GM12878 (cell line): ENCODE results near the gene THAP7. TPM values are rescaled to one million over a fixed set of nuclear protein-coding genes. Genes with fewer than 3 reads are reported as not detected.
A peak's percentile ranks its signal among the peaks of the same experiment; 100 is the strongest.

ENCODE experiments used
- ATAC-seq: fragments of 200-7000 bp; cut with Tn5 transposase; 3 replicates; pipeline ENCODE4 v1.9.1; 2020; ENCODE audit warnings: mild to moderate bottlenecking, moderate library complexity
- BruUV-seq: library from RNA; stranded (reverse); fragments of 400-500 nt; replicated peaks from 2 replicates; lab custom pipeline; 2021; lab: Mats Ljungman, UMichigan
- CTCF ChIA-PET: fragments of 300-600 bp; sonication (Branson Sonifier 250); formaldehyde crosslinking; extraction: SDS; loops from one replicate; lab custom pipeline; 2021; ENCODE audit warnings: inconsistent platforms; lab: Yijun Ruan, JAX
- POLR2A ChIA-PET: fragments of 350-600 bp; formaldehyde crosslinking; extraction: SDS; loops from one replicate; lab custom pipeline; 2021; ENCODE audit warnings: inconsistent platforms; lab: Charles Lee
- RAD21 ChIA-PET: fragments of 300-600 bp; sonication (Branson Sonifier 250); formaldehyde crosslinking; loops from one replicate; lab custom pipeline; 2023; ENCODE audit warnings: antibody characterized with exemption; ENCODE audit not compliant: unreplicated experiment; lab: Charles Lee
- SMC1A ChIA-PET: fragments of 300-600 bp; sonication (Branson Sonifier 250); formaldehyde crosslinking; loops from one replicate; lab custom pipeline; 2023; ENCODE audit not compliant: unreplicated experiment, uncharacterized antibody; lab: Charles Lee
- DNase-seq: peaks from one replicate; pipeline ENCODE4 v3.0.0-alpha.2; 2011; ENCODE audit warnings: low read depth, low spot score
- FAIRE-seq: peaks from 3 replicates; lab custom pipeline; 2011; peaks lifted over from hg19 to GRCh38; lab: Jason Lieb, UNC
- H2AFZ ChIP-seq: 2 replicates; pipeline ENCODE4 v1.6.0; 2011; ENCODE audit warnings: low read depth, low read length, control low read depth; ENCODE audit not compliant: control insufficient read depth
- H3K27ac ChIP-seq: 2 replicates; pipeline ENCODE4 v1.5.1; 2011; ENCODE audit warnings: control low read depth; ENCODE audit not compliant: control insufficient read depth, insufficient read depth
- H3K27me3 ChIP-seq, 2 experiments: replicated peaks in 1 of 2; 2 replicates each; pipeline versions ENCODE4 v1.6.0 to v1.6.1; 2011; ENCODE audit warnings: low read length in 1 of 2; ENCODE audit not compliant: control insufficient read depth in 2 of 2, insufficient read depth in 2 of 2
- H3K36me3 ChIP-seq, 2 experiments: 2 replicates each; pipeline ENCODE4 v1.5.1; 2011; ENCODE audit warnings: low read length in 1 of 2; ENCODE audit not compliant: control insufficient read depth in 2 of 2, insufficient read depth in 2 of 2
- H3K4me1 ChIP-seq: 2 replicates; pipeline ENCODE4 v1.6.1; 2011; ENCODE audit warnings: mild to moderate bottlenecking, low read length, moderate library complexity, mixed read lengths; ENCODE audit not compliant: control insufficient read depth, insufficient read depth
- H3K4me2 ChIP-seq: 2 replicates; pipeline ENCODE4 v1.6.0; 2011; ENCODE audit warnings: control low read depth; ENCODE audit not compliant: control insufficient read depth, insufficient read depth
- H3K4me3 ChIP-seq: fragments of 200-600 bp; sonication (generic); 2 replicates; pipeline ENCODE4 v1.5.1; 2016
- H3K79me2 ChIP-seq: 2 replicates; pipeline ENCODE4 v1.6.0; 2011; ENCODE audit warnings: low read length; ENCODE audit not compliant: control insufficient read depth, insufficient read depth
- H3K9ac ChIP-seq: 2 replicates; pipeline ENCODE4 v1.8.0; 2011; ENCODE audit warnings: low read length, control low read depth, mixed read lengths; ENCODE audit not compliant: control insufficient read depth, insufficient read depth
- H3K9me3 ChIP-seq: replicated peaks from 3 replicates; pipeline ENCODE4 v1.5.1; 2011; ENCODE audit warnings: mild to moderate bottlenecking, low read length; ENCODE audit not compliant: control insufficient read depth, insufficient read depth
- H4K20me1 ChIP-seq: 2 replicates; pipeline ENCODE4 v1.6.0; 2011; ENCODE audit not compliant: control insufficient read depth, insufficient read depth
- MTA3 ChIP-seq: IDR thresholded peaks from 2 replicates; pipeline ENCODE4 v1.6.1; 2012; ENCODE audit warnings: low read length, inconsistent platforms, borderline replicate concordance
- NFXL1 ChIP-seq: fragments of 450-650 bp; IDR thresholded peaks from 2 replicates; pipeline ENCODE4 v1.6.1; 2017; ENCODE audit warnings: antibody characterized with exemption, mild to moderate bottlenecking, borderline replicate concordance
- NFYA ChIP-seq: IDR thresholded peaks from 2 replicates; pipeline ENCODE4 v1.6.1; 2011; ENCODE audit warnings: low read depth, mild to moderate bottlenecking, low read length, improper control_type of control experiment, borderline replicate concordance
- PML ChIP-seq: IDR thresholded peaks from 2 replicates; pipeline ENCODE4 v1.6.1; 2012; ENCODE audit warnings: low read length, inconsistent platforms
- POLR2A ChIP-seq: IDR thresholded peaks from 2 replicates; pipeline ENCODE4 v1.6.1; 2011; ENCODE audit warnings: low read depth, mild to moderate bottlenecking, low read length
- POLR2AphosphoS2 ChIP-seq: IDR thresholded peaks from 2 replicates; pipeline ENCODE4 v1.6.1; 2011; ENCODE audit warnings: low read depth, mild to moderate bottlenecking, low read length, improper control_type of control experiment, moderate library complexity
- RB1 ChIP-seq: fragments of 450-650 bp; formaldehyde crosslinking; IDR thresholded peaks from 2 replicates; pipeline ENCODE4 v1.6.1; 2017; ENCODE audit warnings: mild to moderate bottlenecking, borderline replicate concordance
- SP1 ChIP-seq: IDR thresholded peaks from one replicate; pipeline ENCODE4 v1.6.1; 2011; ENCODE audit warnings: low read depth, low read length
- WGBS: methylation state at CpG from one replicate; pipeline ENCODE4 v1.1.6; 2016; ENCODE audit warnings: low lambda C conversion rate; ENCODE audit not compliant: insufficient replicate concordance, insufficient coverage; ENCODE audit errors: missing lambda C conversion rate; 5-methylcytosine and 5-hydroxymethylcytosine counted together
- in situ Hi-C: fragments of 300-500 bp; cut with MboI; formaldehyde crosslinking; loops from 9 replicates; pipeline ENCODE4 v1.14.3; 2018; ENCODE audit warnings: mixed read lengths
- intact Hi-C: fragments of 100-400 bp; cut with micrococcal nuclease; formaldehyde crosslinking; loops from one replicate; pipeline ENCODE4 v1.14.2; 2022; ENCODE audit not compliant: unreplicated experiment
- polyA plus RNA-seq, 11 experiments: library from polyadenylated mRNA; depleted of rRNA in 4 of 11; unstranded in 6 of 11; stranded (reverse) in 5 of 11; fragments of >200 nt; fragmentation: Nextera tagmentation in 4 of 11; fragmentation: Illumina TruSeq in 1 of 11; extraction: Ambion mirVana in 4 of 11; extraction: Trizol in 1 of 11; gene quantifications; 1 replicate in 1 of 11; 2 replicates in 10 of 11; pipeline versions ENCODE4 v1.2.1 to v1.2.3, GENCODE V29; 2011 to 2016; ENCODE audit warnings: inconsistent platforms in 2 of 11, missing spikeins in 2 of 11, low read depth in 1 of 11
- total RNA-seq, 4 experiments: library from RNA; depleted of rRNA in 3 of 4; stranded (reverse); fragments of >200 nt in 3 of 4; fragmentation: Illumina TruSeq in 1 of 4; extraction: Trizol in 1 of 4; gene quantifications; 2 replicates each; pipeline versions ENCODE4 v1.2.1 to v1.2.3, GENCODE V29; 2013 to 2021

The THAP7 gene
- total and polyA plus RNA-seq, 10 of the 15 experiments (the other 5 are each of a cell fraction or from before 2014, with no cell fraction given): 0.66 to 58.3 (median 26.3) TPM

DNA sequence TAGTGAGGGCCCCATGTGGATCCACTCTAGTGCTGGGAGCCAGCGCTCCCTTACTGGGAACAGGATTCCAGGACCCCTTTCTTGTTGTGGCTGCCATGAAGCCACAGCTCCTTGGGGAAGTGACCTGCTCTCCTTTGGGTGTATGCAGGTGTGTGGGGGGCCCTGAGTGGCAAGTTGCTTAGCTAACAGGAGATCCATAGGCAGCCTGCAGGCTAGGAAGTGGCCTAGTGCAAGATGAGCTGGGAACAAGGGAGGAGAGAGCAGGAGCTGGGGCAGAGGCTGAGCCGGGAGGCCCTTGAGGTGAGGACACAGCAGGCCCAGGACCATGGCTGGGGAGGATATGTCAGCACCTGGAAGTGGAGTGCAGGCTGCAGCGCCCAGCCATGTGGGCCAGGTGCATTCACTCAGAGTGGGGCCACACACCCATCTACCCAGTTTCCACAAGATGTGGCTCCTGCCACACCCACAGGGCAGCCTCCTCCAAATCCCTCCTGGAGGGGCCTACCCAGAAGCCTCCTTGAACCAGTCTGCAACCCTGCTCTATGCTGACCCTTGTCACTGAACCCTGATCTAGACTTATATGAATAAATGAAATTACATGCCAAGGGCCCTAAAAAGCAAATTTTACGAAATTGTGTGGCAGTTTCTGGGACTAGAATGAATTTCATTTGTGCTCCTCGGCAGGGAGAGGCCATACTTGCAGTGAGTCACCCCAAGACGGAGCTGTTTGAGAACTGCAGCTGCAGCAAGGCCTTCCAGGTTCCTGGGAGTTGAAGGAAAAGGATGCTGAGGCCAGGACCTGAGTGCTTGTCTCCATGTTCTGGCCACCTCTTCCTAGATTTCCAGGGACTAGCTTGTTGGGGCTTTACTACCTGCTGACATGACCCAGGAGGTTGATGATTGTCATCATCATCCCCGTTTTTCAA, 3.2 kb downstream of the THAP7 start (continued):
- TF ChIP-seq NFYA (no peak), PML (0 out of 2 replicates have a peak, but pooled peaks have one; percentile 21), RB1 (no peak), POLR2AphosphoS2 (no peak; the same call in 1 of the 2 replicates), SP1 (no peak), NFXL1 (no peak)

DNA sequence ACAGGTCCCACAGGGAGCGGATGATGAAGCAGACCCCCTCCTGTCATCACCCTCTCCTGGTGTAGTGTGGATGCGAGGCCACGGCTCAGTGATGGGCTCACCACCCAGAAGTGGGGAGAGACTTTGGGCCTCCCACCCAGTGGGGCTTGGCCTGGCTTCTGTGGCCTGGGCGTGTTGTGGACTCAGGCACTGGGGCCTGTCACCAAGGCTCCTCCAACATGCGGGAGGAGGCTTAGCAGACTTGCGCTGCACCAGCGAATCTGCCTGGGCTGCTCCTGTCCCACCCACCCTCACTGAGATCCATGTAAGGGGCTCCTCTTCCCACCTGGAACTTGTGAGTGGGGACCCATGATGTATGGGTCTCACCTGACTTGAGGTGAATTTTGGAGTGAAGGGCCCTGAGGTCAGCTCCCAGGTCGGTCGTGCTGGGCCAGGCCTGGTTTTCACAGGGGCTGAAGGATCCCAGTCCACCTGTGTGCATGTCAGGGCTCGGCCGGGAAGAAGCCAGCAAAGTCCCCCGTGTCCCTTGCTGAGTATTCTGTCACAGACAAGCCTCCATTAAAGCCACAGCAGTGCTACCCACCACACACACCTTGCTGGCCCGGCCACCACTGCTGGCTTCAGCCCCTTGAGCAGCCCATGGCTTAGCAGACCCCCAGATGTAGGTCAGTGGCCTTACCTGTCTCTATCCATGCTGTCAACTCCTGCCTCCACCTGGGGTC, 4.2 kb downstream of the THAP7 start:
- intact Hi-C loops: no loop called here
- RAD21 ChIA-PET: no interaction called here
- no peak for TF ChIP-seq MTA3
- TF ChIP-seq POLR2A: peak; percentile 47
- in situ Hi-C loops: no loop called here
- H3K4me2 ChIP-seq: no peak overlapping the region
- SMC1A ChIA-PET: no interaction called here
- POLR2A ChIA-PET: no interaction called here
- H3K36me3 ChIP-seq: peaks cover 2 to 4% of the 10 kb centered on the region in 2 experiments; a peak in 2 of 4 replicates
- FAIRE-seq: no peak
- no TSS peak for BruUV-seq
- H3K9me3 ChIP-seq: no peaks in the 10 kb centered on the region
- no peak for DNase-seq
- no peaks in the 10 kb centered on the region for H4K20me1 ChIP-seq
- H3K4me3 ChIP-seq: no peak overlapping the region
- no peak for ATAC-seq
- H3K4me1 ChIP-seq: peaks cover 5% of the 10 kb centered on the region
- CTCF ChIA-PET: no interaction called here
- WGBS: 82% methylated on average over 13 of the region's 13 CpGs
- no peaks in the 10 kb centered on the region for H3K27me3 ChIP-seq
- no peak overlapping the region for H2AFZ ChIP-seq
- no peak overlapping the region for H3K27ac ChIP-seq
- H3K9ac ChIP-seq: no peak overlapping the region
- H3K79me2 ChIP-seq: peaks cover 17% of the 10 kb centered on the region
